ENCODE measurements around the gene DBH. TPM values are rescaled to one million over a fixed set of nuclear protein-coding genes. Genes with fewer than 3 reads are reported as not detected.

The DBH gene
- total RNA-seq, 2 experiments from 2014 or later: not detected

DNA sequence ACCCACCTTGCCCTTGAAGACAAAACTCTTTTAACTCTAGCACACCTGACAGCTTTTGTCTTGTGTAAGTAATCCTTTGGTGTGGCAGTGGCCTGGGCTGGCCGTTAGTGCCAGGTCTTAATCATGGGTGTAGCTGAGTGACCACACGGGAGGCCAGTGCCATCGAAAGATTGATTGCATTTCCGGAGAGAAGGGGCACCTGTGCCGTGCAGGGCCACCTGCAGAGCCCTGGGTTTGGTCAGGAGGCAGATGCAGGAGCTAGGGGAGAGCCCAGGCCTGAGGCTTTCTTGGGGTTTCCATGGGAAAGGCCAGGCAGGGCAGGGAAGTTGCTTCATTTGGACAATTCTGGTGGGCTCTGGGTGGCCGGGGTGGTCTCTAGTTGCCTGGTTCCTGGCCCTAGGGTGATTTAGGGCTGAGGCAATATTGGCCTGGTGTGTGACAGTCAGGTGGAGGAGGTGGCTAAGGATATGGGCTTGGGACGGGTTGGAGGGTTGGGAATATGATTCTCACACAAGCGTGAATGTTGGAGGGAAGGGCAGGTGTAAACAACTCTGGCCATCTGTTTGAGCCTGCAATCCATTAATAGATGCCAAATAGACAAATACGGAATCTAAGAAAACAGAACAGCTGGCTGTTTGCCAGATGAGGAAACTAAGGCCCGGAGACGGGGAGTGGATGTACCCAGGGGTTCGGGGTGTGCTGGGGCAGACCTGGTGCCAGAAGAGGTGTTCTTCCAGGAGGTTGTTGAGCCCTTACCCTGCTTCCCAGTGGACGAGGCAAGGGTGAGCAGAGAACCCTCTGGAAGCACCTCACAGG, 4.6 kb downstream of the DBH start:
- H3K4me3 Mint-ChIP-seq: no peak overlapping the region
- DNase-seq: no peak
- H3K27me3 Mint-ChIP-seq: no peaks in the 10 kb centered on the region
- no peaks in the 10 kb centered on the region for H3K9me3 Mint-ChIP-seq
- no peak overlapping the region for H3K27ac Mint-ChIP-seq
- no peaks in the 10 kb centered on the region for H3K4me1 Mint-ChIP-seq
- H3K36me3 Mint-ChIP-seq: no peaks in the 10 kb centered on the region

DNA sequence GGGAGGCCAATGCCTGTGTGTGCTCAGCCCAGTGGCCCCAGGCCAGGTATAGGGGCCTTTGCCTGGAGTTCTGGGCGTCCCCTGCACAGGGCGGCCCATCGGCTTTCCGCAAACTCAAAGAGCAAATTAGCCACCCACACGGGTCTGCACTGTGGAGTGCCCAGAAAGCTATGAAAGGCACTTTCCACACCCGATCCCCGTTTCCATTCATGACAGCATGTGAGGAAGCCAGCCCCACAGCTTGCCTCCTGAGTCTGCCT, 5.2 kb downstream of the DBH start:
- no peak for DNase-seq
- Mint-ChIP-seq H3K4me3 (no peak overlapping the region), H3K27ac (no peak overlapping the region), H3K9me3 (no peaks in the 10 kb centered on the region), H3K36me3 (no peaks in the 10 kb centered on the region), H3K4me1 (no peaks in the 10 kb centered on the region), H3K27me3 (no peaks in the 10 kb centered on the region)

DNA sequence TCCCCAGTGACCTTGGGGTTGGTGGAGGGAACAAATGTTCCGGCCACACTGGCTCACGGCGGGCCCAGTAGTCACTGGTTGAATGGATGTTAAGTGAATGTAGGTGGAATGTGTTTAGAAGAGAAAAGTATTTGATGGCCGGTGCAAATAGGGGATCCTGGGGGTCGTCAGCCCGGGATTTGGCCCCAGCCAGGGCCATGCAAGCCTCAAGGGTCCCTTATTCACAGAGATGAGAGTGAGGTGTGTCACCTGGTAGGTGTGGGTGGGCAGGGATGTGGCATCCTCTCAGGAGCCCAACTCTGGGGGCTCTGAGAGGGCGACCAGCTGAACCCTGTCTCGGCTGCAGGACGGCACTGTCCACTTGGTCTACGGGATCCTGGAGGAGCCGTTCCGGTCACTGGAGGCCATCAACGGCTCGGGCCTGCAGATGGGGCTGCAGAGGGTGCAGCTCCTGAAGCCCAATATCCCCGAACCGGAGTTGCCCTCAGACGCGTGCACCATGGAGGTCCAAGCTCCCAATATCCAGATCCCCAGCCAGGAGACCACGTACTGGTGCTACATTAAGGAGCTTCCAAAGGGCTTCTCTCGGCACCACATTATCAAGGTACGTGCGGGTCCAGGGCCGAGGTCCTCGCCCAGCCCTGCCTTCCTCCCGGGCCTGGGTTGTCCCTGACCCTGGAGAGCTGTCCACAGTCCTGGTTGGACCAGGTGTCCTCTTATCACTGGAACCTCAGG, 5.9 kb downstream of the DBH start:
- no peaks in the 10 kb centered on the region for H3K4me1 Mint-ChIP-seq
- no peaks in the 10 kb centered on the region for H3K27me3 Mint-ChIP-seq
- DNase-seq: no peak
- no peaks in the 10 kb centered on the region for H3K36me3 Mint-ChIP-seq
- H3K27ac Mint-ChIP-seq: no peak overlapping the region
- H3K4me3 Mint-ChIP-seq: no peak overlapping the region
- H3K9me3 Mint-ChIP-seq: no peaks in the 10 kb centered on the region

DNA sequence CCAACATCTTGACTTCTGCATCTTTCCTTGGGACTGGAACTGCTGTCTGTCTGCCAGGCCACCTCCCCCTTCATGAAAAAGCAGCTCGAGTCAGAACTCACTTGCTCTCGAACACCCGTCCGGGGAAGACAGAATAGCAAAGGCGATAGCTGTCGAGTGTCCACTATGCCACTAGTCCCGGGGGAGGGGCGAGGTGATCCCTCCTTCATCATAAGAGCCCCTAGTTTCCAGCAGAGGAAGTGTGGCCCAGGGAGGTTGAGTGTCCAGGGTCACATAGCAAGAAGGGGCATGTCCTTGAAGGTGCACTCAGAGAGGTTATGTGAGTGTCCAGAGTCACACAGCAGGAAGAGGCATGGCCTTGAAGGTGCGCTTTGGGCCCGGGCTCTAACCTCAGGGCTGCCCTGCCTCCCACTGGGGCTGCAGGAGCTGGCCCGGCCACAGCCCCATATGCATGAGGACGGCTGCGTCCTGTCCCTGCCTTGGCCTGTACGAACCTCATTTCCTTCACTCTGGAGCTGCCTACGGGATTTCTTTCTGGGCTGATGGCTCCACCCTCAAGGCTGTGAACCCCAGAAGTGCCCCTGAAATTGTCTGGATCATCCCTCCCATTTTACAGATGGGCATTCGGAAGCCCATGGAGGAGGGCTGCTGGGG, 6.7 kb downstream of the DBH start:
- DNase-seq: no peak
- Mint-ChIP-seq H3K27ac (no peak overlapping the region), H3K36me3 (no peaks in the 10 kb centered on the region), H3K27me3 (no peaks in the 10 kb centered on the region), H3K4me1 (peaks cover 1% of the 10 kb centered on the region), H3K9me3 (no peaks in the 10 kb centered on the region), H3K4me3 (no peak overlapping the region)

DNA sequence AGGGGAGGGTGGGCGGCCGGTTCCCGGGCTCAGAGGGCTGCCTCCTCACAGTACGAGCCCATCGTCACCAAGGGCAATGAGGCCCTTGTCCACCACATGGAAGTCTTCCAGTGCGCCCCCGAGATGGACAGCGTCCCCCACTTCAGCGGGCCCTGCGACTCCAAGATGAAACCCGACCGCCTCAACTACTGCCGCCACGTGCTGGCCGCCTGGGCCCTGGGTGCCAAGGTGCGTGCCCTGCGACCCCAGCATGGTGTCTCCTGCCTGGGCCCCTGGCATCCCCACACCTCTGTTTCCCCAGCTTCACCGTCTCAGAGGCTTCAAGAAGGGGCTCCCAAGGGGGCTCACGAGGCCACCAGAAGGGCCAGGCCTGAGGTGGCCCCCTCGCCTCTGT, 7.2 kb downstream of the DBH start:
- no peaks in the 10 kb centered on the region for H3K27me3 Mint-ChIP-seq
- H3K27ac Mint-ChIP-seq: no peak overlapping the region
- H3K9me3 Mint-ChIP-seq: no peaks in the 10 kb centered on the region
- H3K4me3 Mint-ChIP-seq: no peak overlapping the region
- no peak for DNase-seq
- H3K36me3 Mint-ChIP-seq: no peaks in the 10 kb centered on the region
- H3K4me1 Mint-ChIP-seq: peaks cover 1% of the 10 kb centered on the region

DNA sequence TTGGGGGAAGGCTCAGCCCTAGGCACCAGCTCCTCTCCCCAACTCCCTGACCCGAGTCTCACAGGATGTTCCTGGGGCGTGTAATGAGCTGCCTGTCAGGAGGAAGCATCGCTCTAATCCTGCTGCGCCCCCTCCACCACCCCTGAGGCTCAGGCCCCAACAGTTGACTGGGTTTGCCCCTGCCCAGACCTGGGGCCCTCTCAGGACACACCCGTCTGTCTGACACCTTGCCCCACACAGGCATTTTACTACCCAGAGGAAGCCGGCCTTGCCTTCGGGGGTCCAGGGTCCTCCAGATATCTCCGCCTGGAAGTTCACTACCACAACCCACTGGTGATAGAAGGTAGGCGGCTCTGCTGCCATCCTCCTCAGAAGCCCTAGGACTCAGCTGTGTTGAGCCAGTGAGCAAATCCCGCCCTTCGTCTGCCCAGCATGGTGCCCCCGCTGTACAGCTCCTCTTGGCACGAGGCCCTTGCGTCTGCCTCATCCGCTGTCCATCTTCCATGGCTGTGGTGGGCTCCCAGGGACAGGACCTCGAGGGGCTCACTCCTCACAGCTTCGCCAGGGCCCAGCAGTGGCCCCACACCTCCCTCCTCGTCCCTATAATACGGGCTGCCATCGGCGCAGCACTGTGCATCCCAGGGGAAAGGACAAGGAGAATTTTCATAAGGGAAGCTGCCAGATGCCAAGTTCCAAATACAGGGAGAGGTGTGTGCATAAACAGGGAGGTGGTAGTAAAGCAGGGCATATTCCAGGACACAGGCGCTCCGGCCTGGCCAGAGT, 8.0 kb downstream of the DBH start:
- no peak overlapping the region for H3K4me3 Mint-ChIP-seq
- H3K9me3 Mint-ChIP-seq: no peaks in the 10 kb centered on the region
- peaks cover 1% of the 10 kb centered on the region for H3K4me1 Mint-ChIP-seq
- no peaks in the 10 kb centered on the region for H3K36me3 Mint-ChIP-seq
- H3K27me3 Mint-ChIP-seq: no peaks in the 10 kb centered on the region
- H3K27ac Mint-ChIP-seq: no peak overlapping the region
- no peak for DNase-seq

DNA sequence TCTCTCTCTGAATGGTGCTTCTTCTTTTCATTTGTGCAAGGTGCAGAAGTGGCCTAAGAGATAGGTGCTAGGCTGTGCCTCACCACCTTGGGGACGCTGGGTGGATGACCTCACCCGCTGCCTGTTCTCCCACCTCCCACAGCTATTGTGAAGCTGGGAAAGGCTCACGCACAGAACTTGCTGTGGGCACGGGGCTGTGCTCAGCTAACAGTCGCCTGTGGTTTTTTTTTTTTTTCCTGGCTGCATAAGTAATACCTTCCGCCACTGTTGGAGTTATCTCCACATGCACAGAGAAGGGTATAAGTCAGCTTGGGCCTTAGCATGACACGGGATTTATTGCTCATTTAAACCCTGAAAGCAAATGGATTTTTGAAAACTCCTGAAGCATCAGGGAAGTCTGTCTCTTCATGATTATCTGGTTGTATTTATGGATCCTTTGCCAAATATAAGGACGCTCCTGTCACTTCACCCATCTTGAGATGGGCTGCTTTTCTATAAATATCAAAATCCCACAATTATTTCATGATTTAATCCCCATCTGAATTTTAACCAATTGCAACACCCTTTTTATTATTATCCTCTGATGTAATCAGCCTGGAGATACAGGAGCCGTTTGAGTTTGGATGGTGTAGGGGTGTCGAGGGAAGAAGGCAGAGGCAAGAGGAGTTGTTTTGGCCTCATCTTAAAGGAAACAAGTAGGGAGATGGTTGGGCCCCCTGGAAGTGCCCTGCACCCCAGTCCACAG, 9.0 kb downstream of the DBH start:
- H3K4me1 Mint-ChIP-seq: peaks cover 1% of the 10 kb centered on the region
- no peaks in the 10 kb centered on the region for H3K9me3 Mint-ChIP-seq
- no peak overlapping the region for H3K27ac Mint-ChIP-seq
- H3K4me3 Mint-ChIP-seq: no peak overlapping the region
- DNase-seq: no peak
- no peaks in the 10 kb centered on the region for H3K27me3 Mint-ChIP-seq
- no peaks in the 10 kb centered on the region for H3K36me3 Mint-ChIP-seq

DNA sequence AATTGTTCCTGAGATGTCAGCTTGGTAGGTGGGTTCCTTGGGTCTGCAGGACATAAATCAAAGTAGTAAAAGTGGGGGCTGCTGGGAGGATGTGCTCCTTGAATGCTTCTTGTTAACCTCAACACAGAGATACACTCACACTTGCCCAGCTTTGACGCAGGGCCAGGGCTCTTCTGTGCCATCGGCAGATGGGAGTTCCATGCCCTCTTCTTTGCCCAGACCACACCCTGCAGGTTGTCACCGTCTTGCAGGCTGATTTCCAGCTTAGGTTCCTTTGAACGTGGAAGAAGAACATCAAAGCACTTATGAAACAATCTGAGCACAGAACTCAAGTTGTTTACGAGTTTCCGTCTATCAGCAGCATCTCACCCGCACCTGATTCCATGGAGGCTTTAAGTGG, 11.0 kb downstream of the DBH start:
- Mint-ChIP-seq H3K27ac (no peak overlapping the region), H3K4me1 (peaks cover 1% of the 10 kb centered on the region), H3K9me3 (no peaks in the 10 kb centered on the region), H3K27me3 (peaks cover 3% of the 10 kb centered on the region), H3K36me3 (no peaks in the 10 kb centered on the region), H3K4me3 (no peak overlapping the region)
- no peak for DNase-seq

DNA sequence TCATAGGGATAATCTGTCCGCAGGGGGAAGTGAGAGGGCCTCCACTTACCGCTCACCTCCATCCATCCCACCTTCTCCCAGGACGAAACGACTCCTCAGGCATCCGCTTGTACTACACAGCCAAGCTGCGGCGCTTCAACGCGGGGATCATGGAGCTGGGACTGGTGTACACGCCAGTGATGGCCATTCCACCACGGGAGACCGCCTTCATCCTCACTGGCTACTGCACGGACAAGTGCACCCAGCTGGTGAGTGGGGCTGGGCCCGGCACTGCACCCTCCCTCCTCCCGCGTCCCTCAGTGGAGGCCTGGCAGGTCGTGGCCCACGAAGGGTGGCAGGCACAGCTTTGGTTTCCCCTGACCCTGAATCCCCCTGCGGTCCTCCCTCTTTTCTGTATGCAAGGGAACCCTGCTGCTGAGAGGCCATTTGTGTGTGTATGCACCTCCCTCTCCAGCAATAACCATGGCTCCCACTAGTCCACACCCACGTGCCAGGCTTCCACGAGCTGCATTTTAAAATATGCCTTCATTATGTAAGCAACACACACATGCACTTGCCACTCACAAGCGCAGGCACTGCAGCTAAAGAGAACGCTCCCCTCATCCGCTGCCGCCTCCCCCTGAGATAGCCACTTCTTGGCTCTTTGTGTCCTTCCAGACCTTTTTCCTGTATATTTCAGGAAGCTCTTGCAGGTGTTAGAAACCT, 11.8 kb downstream of the DBH start:
- peaks cover 1% of the 10 kb centered on the region for H3K4me1 Mint-ChIP-seq
- no peaks in the 10 kb centered on the region for H3K9me3 Mint-ChIP-seq
- DNase-seq: no peak
- H3K36me3 Mint-ChIP-seq: no peaks in the 10 kb centered on the region
- no peak overlapping the region for H3K27ac Mint-ChIP-seq
- peaks cover 5% of the 10 kb centered on the region for H3K27me3 Mint-ChIP-seq
- no peak overlapping the region for H3K4me3 Mint-ChIP-seq

DNA sequence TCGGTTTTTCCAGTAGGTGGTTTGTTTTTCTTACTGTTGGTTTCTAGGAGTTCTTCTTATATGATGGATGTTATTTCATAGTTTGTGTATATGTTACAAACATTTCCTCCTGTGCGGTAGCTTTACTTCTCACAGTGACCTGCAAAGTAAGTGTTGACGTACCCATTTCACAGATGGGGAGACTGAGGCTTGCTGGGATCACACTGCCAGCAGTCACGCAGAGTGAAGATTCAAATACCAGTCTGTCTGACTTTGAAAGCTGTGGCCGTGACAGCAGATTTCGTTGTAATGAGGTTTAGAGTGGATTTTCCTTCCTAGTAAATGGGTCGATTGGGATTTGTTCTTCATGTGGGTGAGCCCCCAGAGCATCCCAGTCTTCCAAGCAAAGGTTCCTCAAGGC, 13.0 kb downstream of the DBH start:
- peaks cover 6% of the 10 kb centered on the region for H3K27me3 Mint-ChIP-seq
- H3K9me3 Mint-ChIP-seq: no peaks in the 10 kb centered on the region
- peaks cover 1% of the 10 kb centered on the region for H3K4me1 Mint-ChIP-seq
- H3K27ac Mint-ChIP-seq: no peak overlapping the region
- H3K4me3 Mint-ChIP-seq: no peak overlapping the region
- DNase-seq: no peak
- no peaks in the 10 kb centered on the region for H3K36me3 Mint-ChIP-seq

DNA sequence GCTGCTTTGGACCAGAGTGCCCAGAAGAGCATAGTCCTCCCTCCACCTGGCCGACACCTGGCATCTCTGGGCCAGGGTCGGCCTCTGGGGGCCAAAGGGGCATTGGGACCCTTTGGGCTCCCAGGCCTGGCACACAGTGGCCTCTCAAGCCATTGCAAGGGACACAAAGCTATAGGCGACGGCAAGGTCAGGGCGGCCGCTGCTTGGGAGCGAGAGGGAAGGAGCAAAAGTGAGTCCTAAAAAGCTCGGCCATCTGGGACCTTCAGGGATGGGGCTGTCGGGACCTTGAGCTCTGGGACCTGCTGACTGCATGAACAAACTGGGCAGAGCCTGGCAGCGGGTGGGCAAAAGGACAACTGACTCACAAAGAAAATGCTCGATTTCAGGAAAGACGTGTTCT, 13.9 kb downstream of the DBH start:
- H3K27ac Mint-ChIP-seq: no peak overlapping the region
- no peaks in the 10 kb centered on the region for H3K9me3 Mint-ChIP-seq
- peaks cover 1% of the 10 kb centered on the region for H3K4me1 Mint-ChIP-seq
- no peaks in the 10 kb centered on the region for H3K36me3 Mint-ChIP-seq
- no peak for DNase-seq
- H3K27me3 Mint-ChIP-seq: peaks cover 14% of the 10 kb centered on the region
- H3K4me3 Mint-ChIP-seq: no peak overlapping the region

DNA sequence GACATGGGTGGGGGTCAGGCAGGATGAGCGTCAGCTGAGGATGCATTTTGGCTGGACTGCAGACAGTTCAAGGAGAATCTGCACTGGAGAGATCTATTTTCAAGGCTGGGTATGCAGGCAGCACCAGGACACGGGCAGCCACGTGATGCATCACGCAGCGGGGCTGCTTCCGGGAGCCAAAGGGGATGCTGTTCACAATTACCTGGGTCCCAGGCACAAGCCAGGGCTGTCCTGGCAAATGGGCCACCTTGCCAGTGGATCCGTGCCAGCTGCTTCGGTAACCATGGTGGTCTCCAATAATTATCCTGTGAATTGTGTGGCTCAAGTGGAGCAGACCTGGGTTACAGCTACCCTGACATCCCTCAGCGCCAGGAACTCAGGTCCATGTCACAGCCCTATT, 17.5 kb downstream of the DBH start:
- peaks cover 50% of the 10 kb centered on the region for H3K27me3 Mint-ChIP-seq
- H3K27ac Mint-ChIP-seq: no peak overlapping the region
- DNase-seq: no peak
- no peak overlapping the region for H3K4me3 Mint-ChIP-seq
- H3K9me3 Mint-ChIP-seq: no peaks in the 10 kb centered on the region
- peaks cover 7% of the 10 kb centered on the region for H3K4me1 Mint-ChIP-seq
- H3K36me3 Mint-ChIP-seq: no peaks in the 10 kb centered on the region

DNA sequence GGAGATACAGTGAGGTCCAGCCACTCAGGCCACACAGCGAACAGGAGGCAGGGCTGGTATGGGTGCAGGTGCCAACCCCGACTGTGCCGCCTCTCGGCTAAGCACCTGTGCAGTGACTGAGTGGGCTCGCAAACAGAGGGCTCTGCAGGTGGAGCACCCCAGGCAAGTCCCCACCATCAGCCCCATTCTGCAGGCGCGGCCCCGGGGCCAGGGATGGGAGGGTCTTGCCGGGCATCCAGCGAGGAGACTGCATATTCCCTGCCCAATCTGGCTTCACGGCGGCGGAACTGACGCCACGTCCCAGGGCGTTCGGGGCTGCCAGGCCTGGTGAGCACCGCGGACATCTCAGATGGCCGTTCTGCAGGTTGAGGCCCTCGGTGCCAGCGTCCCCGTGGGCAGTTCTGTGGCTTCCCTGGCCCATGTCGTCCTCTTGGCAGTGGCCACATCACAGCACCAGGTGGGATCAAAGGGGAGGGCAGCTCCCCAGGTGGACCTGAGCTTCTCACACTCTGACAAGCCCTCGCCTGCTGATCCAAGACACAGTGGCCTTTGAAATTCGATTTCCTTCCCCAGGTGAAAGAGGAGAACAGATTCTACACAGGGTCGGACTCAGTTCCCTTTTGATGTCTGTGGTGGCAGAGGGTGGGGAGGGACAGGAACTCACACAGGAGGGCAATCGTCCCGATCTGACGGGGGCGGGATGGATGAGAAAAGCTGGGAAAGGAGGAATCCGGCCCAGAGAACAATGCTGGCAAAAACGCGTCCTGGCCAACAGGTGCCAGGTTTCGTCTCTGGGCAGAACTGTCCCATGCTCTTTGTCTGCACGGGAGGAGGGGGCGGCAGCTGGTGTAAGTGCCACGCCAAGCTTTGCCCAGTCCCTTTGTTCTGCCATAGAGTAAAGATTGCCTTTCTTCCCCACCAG, 18.8 kb downstream of the DBH start:
- no peak overlapping the region for H3K27ac Mint-ChIP-seq
- no peaks in the 10 kb centered on the region for H3K9me3 Mint-ChIP-seq
- no peaks in the 10 kb centered on the region for H3K36me3 Mint-ChIP-seq
- no peak overlapping the region for H3K4me3 Mint-ChIP-seq
- H3K4me1 Mint-ChIP-seq: peaks cover 15% of the 10 kb centered on the region
- DNase-seq: no peak
- peaks cover 61% of the 10 kb centered on the region for H3K27me3 Mint-ChIP-seq
